Measurements from ENCODE around the gene DUSP6. TPM values are rescaled to one million over a fixed set of nuclear protein-coding genes. Genes with fewer than 3 reads are reported as not detected.

The DUSP6 gene
- total and polyA plus RNA-seq, 4 donors, result 24.1 to 37.0 (median 35.3) TPM

DNA sequence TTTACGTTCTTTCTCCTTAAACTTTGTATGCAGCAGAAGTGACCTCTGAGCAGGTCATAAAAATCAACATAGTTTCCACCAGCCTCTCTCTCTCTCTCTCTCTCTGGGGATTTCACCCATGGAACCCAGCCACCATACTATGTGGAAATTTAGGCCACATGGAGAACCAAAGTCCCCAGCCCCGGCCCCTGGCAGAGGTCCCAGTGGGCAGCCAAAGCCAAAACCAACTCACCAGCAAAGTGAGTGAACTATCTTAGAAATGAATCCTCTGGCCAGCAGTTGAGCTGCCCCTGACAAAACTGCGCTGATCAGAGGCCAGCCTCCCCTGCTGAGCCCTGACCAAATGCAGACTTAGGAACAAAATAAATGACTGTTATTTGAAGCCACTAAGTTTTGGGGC, 9.2 kb downstream of the DUSP6 start:
- Histone ChIP-seq H3K27ac (ENCODE audit: low read depth in 1 of 2, low read length in 2 of 2) (peak overlapping the region; percentile 70 to 85), H3K9me3 (ENCODE audit: control insufficient read depth in 4 of 4, low read length in 3 of 4) (no peaks in the 10 kb centered on the region), H3K9ac (ENCODE audit: low read depth in 1 of 2, low read length in 2 of 2) (peak overlapping the region; percentile 26 to 70), H3K27me3 (ENCODE audit: control insufficient read depth in 4 of 4, insufficient read depth in 4 of 4, low read length in 3 of 4) (no peaks in the 10 kb centered on the region), H3K36me3 (ENCODE audit: control insufficient read depth in 4 of 4, insufficient read depth in 3 of 4, low read depth in 1 of 4, low read length in 3 of 4) (peaks cover 0 to 4% (median 0%) of the 10 kb centered on the region in 4 donors), H3K4me1 (ENCODE audit: control insufficient read depth in 4 of 4, insufficient read depth in 4 of 4, low read length in 3 of 4) (peaks cover 16 to 52% (median 48%) of the 10 kb centered on the region in 4 donors), H3K4me3 (ENCODE audit: low read depth in 1 of 3, low read length in 3 of 3) (peak overlapping the region in 1 of 3 donors; percentile 7)
- no peak for DNase-seq (ENCODE audit: low spot score)
- TF ChIP-seq FOXA1 (IDR thresholded peaks at IDR 0.05) (peak; percentile 68), HNF4A (conservative IDR thresholded peaks at IDR 0.05) (peak; percentile 96 to 97), NR2F2 (IDR thresholded peaks at IDR 0.05) (peak; percentile 96), YY1 (IDR thresholded peaks at IDR 0.05) (peak; percentile 88), EGR1 (IDR thresholded peaks at IDR 0.05; ENCODE audit: low read depth in 2 of 2) (peak; percentile 61 to 77), RAD21 (IDR thresholded peaks at IDR 0.05) (peak; percentile 64 to 77), SP1 (IDR thresholded peaks at IDR 0.05) (peak; percentile 97), TAF1 (conservative IDR thresholded peaks at IDR 0.05) (peak; percentile 76), JUND (IDR thresholded peaks at IDR 0.05) (peak; percentile 87 to 89), FOXA2 (IDR thresholded peaks at IDR 0.05) (peak; percentile 38), GABPA (IDR thresholded peaks at IDR 0.05 in 1 of 2, conservative IDR thresholded peaks at IDR 0.05 in 1 of 2) (no peak), RXRA (IDR thresholded peaks at IDR 0.05) (peak; percentile 95 to 96), HNF4G (IDR thresholded peaks at IDR 0.05) (peak; percentile 89)
- TF ChIP-seq, protein P1, sequence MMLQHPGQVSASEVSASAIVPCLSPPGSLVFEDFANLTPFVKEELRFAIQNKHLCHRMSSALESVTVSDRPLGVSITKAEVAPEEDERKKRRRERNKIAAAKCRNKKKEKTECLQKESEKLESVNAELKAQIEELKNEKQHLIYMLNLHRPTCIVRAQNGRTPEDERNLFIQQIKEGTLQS (IDR thresholded peaks at IDR 0.05), result peak; percentile 83
- TF ChIP-seq, protein P2, sequence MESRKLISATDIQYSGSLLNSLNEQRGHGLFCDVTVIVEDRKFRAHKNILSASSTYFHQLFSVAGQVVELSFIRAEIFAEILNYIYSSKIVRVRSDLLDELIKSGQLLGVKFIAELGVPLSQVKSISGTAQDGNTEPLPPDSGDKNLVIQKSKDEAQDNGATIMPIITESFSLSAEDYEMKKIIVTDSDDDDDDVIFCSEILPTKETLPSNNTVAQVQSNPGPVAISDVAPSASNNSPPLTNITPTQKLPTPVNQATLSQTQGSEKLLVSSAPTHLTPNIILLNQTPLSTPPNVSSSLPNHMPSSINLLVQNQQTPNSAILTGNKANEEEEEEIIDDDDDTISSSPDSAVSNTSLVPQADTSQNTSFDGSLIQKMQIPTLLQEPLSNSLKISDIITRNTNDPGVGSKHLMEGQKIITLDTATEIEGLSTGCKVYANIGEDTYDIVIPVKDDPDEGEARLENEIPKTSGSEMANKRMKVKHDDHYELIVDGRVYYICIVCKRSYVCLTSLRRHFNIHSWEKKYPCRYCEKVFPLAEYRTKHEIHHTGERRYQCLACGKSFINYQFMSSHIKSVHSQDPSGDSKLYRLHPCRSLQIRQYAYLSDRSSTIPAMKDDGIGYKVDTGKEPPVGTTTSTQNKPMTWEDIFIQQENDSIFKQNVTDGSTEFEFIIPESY (IDR thresholded peaks at IDR 0.05), result peak; percentile 86
- TF ChIP-seq, protein P3, sequence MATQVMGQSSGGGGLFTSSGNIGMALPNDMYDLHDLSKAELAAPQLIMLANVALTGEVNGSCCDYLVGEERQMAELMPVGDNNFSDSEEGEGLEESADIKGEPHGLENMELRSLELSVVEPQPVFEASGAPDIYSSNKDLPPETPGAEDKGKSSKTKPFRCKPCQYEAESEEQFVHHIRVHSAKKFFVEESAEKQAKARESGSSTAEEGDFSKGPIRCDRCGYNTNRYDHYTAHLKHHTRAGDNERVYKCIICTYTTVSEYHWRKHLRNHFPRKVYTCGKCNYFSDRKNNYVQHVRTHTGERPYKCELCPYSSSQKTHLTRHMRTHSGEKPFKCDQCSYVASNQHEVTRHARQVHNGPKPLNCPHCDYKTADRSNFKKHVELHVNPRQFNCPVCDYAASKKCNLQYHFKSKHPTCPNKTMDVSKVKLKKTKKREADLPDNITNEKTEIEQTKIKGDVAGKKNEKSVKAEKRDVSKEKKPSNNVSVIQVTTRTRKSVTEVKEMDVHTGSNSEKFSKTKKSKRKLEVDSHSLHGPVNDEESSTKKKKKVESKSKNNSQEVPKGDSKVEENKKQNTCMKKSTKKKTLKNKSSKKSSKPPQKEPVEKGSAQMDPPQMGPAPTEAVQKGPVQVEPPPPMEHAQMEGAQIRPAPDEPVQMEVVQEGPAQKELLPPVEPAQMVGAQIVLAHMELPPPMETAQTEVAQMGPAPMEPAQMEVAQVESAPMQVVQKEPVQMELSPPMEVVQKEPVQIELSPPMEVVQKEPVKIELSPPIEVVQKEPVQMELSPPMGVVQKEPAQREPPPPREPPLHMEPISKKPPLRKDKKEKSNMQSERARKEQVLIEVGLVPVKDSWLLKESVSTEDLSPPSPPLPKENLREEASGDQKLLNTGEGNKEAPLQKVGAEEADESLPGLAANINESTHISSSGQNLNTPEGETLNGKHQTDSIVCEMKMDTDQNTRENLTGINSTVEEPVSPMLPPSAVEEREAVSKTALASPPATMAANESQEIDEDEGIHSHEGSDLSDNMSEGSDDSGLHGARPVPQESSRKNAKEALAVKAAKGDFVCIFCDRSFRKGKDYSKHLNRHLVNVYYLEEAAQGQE (IDR thresholded peaks at IDR 0.05), result peak; percentile 84
- TF ChIP-seq, protein P4, sequence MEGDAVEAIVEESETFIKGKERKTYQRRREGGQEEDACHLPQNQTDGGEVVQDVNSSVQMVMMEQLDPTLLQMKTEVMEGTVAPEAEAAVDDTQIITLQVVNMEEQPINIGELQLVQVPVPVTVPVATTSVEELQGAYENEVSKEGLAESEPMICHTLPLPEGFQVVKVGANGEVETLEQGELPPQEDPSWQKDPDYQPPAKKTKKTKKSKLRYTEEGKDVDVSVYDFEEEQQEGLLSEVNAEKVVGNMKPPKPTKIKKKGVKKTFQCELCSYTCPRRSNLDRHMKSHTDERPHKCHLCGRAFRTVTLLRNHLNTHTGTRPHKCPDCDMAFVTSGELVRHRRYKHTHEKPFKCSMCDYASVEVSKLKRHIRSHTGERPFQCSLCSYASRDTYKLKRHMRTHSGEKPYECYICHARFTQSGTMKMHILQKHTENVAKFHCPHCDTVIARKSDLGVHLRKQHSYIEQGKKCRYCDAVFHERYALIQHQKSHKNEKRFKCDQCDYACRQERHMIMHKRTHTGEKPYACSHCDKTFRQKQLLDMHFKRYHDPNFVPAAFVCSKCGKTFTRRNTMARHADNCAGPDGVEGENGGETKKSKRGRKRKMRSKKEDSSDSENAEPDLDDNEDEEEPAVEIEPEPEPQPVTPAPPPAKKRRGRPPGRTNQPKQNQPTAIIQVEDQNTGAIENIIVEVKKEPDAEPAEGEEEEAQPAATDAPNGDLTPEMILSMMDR (IDR thresholded peaks at IDR 0.05; ENCODE audit: low read depth, low read length, missing input control), result no peak
- TF ChIP-seq, protein P5, sequence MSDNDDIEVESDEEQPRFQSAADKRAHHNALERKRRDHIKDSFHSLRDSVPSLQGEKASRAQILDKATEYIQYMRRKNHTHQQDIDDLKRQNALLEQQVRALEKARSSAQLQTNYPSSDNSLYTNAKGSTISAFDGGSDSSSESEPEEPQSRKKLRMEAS (IDR thresholded peaks at IDR 0.05), result peak; percentile 95
- WGBS, result 26% methylated on average over 3 of the region's 3 CpGs

Measured in liver (tissue), 9 donors.